Dedifferentiated amniotic fluid mesenchymal stem cell (primary cell): Measurements from ENCODE around the gene ACTR5.
"Not testable (repeated sequence)": the region's sequence is repeated elsewhere in the genome, so short reads cannot be mapped to it uniquely, and the experiment has no call there.

Experiments used
- DNase-seq: peaks from one replicate; pipeline ENCODE4 v3.0.0-alpha.2; 2016; ENCODE audit errors: extremely low spot score

ACTR5 gene

DNA sequence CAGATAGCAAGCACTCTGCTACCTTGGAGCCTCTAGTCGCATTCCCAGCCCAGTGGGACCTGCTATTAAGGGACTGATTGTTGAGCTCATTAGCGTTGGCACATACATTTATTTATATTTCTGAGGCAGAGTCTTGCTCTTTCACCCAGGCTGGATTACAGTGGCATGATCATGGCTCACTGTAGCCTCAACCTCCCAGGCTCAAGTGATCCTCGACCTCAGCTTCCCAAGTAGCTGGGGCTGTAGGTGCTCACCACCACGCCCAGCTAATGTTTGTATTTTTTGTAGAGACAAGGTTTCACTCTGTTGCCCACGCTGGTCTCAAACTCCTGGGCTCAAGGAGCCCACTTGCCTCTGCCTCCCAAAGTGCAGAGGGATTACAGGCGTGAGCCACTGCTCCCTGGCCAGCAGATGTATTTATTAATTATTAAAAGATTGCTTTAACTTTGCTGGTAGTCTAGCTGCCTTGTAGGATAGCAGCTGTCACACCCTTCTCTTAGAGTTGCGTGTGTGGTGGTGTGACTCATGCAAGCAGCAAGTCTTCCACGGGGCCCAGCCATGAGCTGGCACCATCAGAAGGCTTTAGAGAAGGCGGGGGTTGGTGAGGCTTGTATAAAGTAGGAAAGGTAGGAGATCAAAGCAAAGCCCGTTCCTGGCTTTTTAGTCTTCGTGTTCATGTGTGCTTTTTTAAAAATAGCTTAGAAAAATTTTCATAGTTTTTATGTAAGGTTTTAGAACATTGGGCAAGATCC, 16.5 kb downstream of the ACTR5 start:
- peak; percentile 76 for DNase-seq

DNA sequence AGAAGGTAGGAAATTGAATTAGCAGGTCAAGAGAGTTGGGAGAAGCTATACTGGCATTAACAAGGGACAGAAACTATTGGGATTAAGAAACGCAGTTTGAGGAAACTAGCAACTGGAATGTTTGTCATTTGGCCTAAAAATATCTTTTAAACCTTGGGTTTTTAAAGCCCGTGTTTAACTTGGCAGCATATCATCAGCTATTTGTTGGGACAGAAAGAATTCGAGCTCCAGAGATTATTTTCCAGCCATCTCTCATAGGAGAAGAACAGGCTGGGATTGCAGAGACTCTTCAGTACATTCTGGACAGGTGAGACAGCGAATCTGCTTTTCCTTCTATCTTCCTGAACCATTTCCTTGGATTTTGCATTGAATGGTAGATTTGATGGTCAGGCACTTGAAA, 17.8 kb downstream of the ACTR5 start:
- DNase-seq: no peak

DNA sequence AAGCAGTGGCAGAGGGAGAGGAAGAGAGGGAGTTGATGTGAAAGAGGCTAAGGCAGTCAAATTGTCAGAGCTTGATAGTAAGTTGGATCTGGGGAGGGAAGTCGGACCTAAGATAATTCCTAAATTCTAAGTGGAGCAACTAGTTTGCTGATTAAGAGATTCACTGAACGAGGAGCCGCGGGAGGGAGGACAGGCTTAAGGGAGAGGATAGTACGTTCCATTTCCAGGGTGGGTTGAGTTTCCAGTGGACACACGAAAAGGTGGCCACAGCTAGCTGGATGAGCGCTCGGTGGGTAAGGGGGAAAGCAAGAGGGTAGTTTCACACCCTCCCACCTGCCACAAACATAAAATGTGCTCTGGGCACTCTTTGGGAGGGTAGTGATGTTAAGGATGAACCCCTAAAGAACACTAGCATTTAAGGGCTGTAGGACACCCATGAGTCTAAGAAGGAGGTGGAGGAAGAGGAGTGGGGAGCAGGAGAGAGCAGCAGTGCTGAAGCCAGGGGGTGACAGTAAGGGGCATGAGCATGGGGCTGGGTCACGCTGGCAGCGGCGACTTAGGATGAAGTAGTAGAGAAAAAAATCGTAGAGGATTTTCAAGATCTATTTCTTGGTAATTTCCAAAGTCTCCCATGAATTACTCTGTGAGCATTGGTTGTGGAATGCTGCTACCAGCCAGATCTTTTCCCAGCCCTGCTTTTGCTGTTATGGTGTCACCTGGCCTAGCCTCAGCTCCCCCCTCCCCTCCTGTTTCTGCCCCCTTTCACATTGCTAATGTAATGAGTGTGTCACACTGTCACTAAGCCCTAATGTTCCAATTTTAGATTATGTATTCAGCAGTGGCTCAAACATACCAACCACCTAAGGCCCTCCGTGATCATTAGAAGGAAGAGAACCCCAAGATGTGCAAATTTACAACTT, 21.4 kb downstream of the ACTR5 start:
- no peak for DNase-seq

DNA sequence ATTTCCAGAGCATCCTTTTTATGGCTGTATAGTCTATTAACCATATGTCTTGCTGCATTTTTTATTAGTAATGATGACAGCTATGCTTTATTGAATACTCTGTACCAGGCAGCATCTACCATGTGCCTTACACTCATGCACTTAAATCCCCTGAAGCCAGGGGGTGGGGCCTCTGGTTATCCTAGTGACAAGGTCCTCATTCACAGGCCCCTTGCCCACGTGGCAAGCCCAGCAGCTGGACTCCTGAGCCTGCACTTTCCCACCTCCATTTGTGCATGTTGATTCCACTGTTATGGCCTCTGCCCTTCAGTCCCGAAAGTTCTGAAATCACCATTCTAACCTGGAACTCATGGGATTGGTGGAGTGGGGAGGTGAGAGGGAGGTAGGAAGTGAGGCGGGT, 22.3 kb downstream of the ACTR5 start:
- no peak for DNase-seq

DNA sequence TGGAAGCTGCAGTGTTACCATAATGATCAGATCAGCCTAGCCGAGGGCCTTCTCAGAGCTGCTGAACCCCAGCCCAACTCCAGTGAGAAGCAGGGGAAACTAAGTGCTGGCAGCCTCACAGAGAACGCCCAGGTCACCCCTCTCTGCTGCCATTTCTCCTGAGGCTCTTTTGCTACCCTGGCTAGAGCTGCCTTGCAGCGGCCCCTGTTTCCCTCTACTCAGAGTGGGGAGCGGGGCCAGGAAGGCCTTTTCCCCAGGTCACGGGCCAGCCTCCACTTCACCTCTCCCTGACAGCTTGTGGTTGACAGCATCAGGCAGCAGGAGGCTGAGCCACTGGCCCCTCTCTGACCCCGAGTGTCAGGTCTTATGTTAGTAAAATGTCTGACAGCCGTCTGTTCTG, 22.7 kb downstream of the ACTR5 start:
- DNase-seq: no peak

DNA sequence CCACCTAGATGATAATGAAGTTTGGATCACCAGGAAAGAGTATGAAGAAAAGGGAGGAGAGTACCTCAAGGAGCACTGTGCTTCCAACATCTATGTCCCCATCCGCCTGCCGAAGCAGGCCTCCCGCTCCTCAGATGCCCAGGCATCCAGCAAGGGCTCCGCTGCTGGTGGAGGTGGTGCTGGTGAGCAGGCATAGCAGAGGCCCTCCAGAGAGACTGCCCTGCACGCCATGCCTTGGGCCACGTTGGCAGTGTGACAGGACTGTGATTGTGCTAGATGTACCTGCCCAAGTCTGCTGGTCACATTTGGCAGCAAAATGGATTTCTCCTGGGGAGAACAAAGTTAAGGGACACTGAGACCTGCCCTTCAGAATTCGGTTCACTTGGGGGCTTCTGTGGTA, 23.4 kb downstream of the ACTR5 start:
- no peak for DNase-seq

DNA sequence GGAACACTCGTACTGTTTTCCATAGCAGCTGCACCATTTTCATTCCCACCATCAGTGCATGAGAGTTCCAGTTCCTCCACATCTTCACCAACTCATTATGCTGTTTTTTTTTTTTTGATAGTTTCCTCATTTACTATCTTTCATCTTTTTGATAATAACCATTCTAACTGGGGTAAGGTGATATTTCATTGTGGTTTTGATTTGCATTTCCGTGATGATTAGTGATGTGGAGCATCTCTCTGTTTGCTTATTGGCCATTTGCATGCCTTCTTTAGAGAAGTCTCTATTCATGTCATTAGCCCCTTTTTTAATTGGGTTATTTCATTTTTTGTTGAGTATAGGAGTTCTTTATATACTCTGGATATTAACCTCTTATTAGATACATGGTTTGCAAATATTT, 25.9 kb downstream of the ACTR5 start:
- no peak for DNase-seq

DNA sequence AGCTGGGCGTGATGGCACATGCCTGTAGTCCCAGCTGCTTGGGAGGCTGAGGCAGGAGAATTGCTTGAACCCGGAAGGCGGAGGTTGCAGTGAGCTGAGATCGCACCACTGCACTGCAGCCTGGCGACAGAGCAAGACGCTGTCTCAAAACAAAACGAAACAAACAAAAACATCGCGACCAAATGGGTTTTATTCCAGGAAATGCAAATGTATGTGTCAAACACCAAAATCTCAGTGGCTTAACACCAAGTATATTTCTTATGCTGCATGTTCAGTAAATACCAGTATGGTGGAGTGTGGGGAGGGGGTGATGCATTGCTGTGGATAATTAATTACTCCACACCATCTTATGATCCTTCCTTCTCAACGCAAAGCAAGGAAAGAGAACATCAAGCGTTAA, 28.1 kb downstream of the ACTR5 start:
- DNase-seq: no peak

DNA sequence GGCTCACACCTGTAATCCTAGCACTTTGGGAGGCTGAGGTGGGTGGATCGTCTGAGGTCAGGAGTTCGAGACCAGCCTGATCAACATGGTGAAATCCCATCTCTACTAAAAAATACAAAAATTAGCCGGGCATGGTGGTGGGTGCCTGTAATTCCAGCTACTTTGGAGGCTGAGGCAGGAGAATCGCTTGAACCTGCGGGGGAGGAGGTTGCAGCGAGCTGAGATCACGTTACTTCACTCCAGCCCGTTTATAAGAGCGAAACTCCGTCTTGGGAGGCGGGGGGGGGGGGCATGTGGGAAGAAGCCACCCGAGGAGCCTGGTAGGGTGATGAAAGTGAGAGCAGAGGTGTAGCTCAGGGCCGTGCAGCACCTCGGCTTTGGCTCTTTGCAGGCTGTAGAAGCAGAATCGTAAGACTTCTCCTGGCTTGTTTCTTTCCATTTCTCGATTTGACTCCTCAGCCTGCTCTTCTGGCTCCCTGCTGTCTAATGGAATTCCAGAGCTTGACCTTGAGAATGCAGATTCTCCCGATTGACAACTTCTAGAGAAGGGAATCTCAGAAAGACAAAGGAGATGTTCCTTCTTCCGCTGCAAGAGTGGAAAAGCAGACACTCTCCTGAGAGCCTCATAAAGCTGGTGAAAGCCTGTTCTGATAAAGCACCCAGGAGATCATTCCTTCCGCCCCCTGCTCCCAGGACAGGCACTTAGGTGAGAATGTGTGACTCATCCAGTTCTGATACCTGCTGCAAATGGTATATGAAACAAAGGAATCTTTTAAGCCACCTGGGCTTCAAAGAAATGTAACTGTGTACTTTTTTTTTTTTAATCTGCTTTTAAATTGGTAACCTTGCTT, 31.2 kb downstream of the ACTR5 start:
- no peak for DNase-seq

DNA sequence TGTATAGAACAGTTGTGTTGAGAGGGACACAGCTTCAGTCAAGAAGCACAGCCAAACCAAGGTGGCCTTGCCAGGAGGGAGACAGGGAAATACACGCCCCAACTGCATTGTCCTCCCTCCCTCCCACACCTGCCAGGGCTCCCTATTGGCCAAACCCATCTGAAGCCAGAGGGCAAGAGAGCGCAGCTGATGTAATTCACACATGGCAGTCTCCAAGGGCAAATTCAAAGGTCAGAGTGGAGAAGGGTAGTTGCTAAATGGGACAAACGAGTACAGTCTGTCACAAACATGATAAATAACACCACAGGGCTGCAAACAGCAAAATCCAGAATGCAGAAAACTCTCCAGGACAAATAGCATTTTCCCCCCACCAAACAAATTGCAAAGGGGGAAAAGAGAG, 34.0 kb downstream of the ACTR5 start:
- DNase-seq: no peak

DNA sequence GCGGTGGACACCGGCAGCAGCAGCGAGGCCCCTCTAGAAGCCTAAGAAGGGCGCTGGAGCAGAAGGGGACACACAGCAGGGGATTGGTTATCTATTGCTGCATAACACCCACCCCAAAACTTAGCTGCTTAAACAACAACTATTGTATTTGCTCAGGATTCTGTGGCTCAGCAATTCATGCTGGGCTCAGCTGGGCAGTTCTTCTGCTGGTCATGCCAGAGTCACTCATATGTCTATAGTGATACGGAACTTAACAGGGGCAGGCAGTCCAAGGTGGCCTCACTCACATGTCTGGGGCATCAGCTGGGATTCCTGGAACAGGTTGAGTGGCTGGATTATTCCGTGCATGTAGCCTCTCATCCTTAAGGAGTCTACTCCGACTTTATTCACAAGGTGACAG, 39.6 kb downstream of the ACTR5 start:
- no peak for DNase-seq

DNA sequence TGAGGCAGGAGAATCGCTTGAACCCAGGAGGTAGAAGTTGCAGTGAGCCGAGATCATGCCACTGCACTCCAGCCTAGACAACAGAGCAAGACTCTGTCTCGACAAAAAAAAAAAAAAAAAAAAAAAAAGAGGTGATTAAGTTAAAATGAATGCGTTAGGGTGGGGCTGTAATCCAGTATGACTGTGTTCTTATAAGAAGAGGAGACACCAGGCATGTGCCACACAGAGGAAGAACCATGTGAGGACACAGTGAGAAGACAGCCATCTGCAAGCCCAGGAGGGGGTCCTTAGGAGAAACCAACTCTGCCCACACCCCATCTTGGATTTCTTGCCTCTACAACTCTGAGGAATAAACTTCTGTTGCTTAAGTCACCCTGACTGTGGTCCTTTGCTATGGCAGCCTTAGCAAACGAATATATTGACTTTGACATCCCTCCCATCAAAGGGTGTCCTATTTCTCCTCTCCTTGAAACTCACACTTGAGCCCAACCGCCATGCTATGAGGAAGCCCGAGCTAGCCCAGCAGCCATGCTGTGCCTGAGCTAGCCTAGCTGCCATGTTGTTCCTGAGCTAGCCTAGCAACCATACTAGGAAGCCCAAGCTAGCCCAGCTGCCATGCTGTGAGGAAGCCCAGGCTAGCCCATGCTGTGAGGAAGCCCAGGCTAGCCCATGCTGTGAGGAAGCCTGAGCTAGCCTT, 41.4 kb downstream of the ACTR5 start:
- peak; percentile 17 for DNase-seq

DNA sequence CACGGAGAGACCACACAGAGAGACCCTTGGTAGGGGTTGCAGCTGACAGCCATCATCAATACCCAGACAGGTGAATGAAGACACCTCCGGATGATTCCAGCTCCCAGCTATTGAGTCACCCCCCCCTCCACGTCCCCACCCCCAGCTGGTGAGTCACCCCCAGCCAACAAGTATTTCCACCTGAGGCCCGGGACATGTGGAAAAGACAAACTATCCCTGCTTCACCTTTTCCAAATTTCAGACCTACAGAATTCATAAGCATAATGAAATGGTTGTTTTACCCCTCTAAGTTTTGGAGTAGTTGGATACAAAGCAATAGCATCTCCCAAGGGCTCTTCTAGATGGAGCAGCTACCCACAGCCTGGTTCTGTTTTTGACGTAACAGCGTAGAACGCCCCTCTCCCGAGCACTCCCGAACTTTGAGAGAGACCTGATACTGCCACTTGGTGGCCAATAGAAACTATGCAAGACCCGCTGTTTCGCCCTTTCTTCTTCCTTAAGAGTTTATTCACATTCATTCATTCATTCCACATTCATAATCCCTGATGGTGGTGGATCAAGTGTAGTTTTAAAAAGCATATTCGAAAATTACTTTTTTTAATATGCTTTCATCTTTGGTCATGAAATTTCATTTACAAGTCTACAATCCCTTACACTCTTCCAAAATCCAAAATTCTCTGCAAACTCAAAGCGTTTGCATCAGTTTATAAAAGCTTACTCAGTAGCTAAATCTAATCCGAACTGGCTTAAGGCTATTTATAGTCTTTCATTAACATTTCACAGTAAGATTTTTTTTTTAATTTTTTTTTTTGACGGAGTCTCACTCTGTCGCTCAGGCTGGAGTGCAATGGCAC, 42.2 kb downstream of the ACTR5 start:
- DNase-seq: peak; percentile 50

DNA sequence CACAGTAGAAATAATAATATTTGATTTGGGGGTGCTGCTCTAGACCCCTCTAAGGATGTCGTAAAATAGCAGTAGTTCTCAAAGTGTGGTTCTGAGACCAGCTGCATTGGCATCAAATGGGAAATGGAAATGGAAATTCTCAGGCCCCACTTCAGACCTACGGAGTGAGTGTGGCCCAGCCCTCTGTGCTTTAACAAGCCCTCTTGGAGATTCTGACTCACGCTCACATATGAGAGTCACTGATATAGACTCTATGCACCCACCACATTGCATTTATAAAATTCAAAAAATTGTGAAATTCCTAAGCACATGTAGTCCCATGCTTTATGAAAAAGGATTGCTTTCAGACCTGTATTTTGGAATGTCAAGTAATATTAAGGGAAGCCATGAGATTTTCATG, 43.0 kb downstream of the ACTR5 start:
- no peak for DNase-seq

DNA sequence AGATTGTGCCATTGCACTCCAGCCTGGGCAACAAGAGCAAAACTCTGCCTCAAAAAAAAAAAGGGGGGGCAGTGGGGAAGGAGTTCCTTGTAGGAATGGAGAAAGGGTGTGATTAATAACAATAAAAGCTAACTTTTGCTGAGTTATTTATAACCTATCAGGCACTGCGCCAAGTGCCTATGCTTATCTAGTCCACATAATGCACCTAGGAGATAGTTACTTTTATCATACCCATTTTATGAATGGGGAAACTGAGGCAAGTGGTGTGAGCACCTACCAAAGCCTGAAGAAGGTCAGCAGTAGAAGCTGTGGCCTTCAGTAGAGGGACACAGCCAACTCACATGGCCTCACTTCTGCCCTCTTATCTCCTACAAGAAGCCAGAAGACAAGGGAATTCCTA, 43.7 kb downstream of the ACTR5 start:
- DNase-seq: no peak

DNA sequence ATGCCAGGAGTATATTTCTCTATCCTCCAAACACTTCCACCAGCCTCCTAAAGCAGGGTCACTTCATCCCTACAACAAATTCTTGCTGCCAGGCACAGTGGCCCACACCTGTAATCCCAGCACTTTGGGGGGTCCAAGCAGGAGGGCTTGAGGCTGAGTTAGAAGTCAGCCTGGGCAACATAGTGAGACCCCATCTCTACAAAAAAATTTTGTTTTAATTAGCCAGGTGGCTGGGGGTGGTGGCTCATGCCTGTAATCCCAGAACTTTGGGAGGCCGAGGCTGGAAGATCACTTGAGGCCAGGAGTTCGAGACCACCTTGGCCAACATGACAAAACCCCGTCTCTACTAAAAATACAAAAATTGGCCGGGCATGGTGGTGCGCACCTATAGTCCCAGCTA, 45.8 kb downstream of the ACTR5 start:
- not testable (repeated sequence) for DNase-seq

DNA sequence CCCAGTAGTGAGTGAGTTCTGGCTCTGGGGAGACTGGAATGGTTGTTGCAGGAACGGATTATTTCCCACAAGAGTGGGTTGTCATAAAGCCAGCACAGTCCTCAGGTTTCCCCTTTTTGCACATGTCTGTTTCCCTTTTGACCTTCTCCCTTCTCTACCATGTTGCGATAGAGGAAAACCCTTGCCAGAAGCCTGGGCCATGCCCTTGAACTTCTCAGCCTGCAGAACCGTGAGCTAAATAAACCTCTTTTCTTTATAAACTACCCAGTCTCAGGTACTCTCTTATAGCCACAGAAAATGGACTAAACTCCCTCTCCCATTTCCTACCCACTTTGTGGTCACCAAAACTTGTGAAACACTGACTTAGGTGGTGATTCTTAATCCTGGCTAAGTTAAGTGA, 50.0 kb downstream of the ACTR5 start:
- DNase-seq: no peak

DNA sequence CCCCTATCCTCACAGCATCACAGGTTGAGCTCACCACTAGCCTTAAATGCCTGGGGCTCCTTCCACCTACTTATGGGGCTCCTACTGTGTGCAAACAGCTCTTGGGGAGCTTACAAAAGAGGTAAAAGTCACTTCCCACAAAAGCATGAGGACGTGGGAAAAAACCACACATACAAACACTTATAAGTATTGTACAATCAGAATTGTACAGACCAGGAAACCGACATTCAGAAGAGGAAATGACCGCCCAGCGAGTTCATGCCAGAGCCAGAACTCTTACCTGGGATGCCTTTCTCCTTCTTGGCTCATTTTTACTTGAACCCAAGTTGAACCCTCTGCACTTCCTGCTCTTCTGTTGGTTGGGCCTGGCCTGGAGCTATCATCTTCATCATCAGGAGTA, 50.9 kb downstream of the ACTR5 start:
- no peak for DNase-seq

DNA sequence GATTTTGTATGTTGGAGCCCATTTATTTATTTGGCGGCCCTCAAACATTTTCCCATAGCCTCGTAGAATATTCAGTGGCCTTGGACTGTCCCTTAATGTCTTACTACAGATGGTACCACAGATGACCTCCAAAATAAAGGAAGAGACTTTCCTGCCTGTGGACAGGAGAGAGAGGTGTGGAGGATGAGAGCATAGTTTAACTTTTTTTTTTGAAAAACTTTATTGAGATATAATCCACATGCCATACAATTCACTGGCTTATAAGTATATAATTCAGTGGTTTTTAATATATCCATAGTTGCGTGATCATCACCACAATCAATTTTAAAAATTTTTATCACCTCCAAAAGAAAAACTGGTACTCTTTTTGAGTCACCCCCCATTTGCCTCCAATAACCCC, 52.6 kb downstream of the ACTR5 start:
- no peak for DNase-seq

DNA sequence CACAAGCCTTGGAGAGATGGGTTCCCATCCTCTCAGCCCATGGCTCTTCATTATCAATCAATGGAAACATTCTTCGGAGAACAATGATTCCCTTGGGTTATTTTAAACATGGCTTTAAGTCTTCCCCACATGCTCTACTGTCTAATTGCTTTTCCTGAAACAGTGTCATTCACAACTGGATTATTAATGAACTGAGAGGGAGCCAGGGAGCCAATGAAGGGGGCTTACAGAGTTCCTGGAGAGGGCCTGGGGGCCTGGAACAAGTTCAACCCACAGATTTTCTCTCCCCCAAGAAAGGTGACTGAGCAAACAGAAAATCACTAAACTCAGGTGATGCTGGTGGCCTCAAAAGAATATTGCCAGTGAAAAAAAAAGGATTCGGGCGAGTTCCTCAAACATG, 56.0 kb downstream of the ACTR5 start:
- DNase-seq: peak; percentile 7
